Stimulated activated CD8-positive, alpha-beta memory T cell treated with anti-CD3 and anti-CD28 coated beads, Interleukin-15, amount 100 ng/mL, for 24 hours (primary cell): ENCODE data around the gene NTF3.

Experiments used
- DNase-seq: peaks from one replicate; pipeline ENCODE4 v3.0.0-alpha.2; 2020; ENCODE audit warnings: low read depth

Gene NTF3

DNA sequence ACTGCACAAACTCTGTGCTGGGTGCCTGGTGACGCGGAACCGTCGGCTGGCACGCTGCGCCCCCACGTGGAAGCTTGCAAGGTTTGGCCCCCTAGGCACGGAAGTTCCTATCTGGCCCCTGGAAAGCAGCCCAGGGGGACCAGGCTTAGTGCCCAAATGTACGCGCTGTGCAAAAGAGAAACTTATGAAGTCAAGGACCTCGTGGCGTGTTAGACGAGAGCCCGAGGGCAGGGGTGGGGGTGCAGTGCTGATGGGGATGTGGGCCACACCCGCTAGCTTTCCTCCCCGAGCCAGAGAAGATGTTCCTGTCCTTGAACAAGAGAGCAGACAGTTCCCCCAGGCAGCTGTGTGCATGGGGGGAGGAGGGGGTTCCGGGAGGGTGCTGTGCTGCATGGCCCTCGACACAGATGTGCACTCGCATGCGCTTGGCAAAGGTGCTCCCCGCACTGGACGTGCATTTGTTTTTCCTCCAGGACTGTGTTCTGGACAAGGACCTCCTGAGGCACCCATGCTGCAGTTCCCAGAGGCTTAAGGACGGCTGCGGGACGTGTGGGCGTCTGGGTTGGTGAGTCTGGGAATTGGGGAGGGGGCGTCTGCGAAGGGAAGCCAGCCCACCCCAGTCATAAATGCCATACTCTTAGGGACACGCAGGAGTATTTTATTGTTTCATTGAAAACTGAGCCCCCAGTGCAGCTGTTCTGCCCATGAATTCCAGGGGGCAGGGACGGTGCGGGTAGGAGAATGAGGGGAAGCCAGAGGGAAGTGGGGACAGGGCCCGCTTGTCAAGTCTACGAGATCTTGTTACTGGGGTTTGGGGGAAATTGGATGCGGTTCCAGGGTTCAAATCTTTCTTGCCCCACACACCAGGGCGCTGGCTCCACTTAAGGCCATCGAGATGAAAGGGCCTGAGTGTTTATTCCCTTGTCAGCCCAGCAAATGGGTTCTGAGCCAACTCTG lies 80.0 kb downstream of the NTF3 start:
- no peak for DNase-seq

DNA sequence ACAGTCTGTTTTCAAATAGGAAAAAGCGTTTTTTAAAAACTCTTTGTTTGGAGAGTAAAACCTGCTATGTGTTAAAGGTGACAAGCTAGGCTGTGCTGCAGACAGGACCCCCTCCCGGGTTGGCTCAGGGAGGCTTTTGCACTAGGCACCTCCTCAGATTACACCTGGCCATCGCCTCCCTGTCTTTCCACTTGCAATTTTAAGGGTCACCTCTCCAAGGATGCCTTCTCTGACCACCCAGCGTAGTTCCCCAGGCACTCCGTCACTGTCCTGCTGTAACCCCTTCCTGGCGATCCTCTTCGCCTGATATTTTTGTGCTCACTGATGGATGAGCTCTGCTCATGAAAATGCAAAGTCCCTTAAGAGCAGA lies 80.7 kb downstream of the NTF3 start:
- DNase-seq = no peak

DNA sequence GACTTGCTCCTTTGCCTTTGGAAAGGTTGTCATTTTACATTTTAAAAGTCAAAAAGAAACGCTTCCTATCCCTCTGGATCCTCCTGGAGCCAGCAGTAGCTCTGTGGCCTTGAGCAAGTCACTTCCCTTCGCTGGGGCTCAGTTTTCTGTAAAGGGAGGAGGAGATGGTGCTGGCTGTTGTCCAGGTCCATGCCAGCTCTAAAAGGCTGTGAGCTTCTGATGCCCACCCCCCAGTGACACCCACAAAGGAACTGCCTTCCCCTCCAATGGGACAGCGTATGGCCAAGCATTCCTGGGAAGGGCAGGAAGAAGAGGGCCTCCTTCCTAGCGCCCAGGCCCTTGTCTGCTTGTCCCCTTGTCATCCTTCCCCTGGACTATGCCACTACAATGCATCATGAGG lies 81.5 kb downstream of the NTF3 start:
- no peak for DNase-seq

DNA sequence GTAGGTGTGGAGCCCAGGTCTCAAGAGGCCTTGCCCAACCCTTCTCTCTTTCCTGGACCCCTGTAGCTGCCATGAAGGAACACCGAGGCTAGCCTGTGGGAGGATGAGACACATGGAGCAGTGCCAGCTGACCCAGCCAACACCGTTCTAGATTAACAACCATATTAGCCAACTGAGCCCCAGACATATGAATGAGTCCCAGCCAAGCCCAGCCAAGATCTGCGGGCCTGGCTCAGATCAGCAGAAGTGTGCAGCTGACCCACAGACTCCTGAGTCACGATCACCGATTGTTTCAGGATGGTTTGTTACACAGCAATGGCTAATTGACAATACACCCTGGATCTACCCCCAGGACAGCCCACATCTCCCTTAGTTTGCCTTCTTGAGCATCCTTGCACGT lies 82.1 kb downstream of the NTF3 start:
- no peak for DNase-seq

DNA sequence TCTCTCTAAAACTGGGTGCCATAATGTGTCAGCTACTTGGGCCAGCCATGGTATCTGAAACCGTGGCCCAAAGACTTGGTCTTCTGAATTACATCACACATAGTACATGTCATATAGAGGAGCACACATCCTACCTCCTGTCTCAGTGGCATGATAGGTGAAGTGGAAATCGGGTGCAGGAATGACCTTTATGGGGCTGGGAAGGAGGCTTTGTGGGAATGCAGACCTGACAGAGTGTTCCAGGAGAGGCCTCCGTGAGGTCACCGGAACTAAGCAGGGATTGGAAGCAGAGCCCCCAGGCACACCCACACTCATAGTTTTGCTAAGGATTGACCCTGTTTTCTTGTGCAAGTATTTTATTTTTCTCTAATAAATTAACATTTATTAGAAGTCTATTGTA lies 82.6 kb downstream of the NTF3 start:
- no peak for DNase-seq

DNA sequence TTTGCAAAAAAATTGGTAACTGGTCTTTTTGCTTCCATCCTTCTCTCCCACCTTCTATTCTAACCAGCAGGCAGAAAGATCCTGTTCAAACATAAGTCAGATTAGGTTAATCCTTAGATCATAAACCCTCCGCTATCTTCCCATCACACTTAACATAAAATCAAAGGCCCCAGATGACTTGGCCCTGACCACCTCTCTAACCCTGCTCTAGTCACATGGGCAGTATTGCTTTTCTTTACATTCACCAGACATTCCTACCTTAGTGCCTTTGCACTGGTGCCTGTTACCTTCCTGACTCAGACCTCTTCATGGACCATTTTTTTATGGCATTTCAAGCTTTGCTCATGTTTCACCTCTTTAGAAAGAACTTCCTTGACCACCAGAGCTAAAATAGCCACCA lies 83.5 kb downstream of the NTF3 start:
- DNase-seq = no peak

DNA sequence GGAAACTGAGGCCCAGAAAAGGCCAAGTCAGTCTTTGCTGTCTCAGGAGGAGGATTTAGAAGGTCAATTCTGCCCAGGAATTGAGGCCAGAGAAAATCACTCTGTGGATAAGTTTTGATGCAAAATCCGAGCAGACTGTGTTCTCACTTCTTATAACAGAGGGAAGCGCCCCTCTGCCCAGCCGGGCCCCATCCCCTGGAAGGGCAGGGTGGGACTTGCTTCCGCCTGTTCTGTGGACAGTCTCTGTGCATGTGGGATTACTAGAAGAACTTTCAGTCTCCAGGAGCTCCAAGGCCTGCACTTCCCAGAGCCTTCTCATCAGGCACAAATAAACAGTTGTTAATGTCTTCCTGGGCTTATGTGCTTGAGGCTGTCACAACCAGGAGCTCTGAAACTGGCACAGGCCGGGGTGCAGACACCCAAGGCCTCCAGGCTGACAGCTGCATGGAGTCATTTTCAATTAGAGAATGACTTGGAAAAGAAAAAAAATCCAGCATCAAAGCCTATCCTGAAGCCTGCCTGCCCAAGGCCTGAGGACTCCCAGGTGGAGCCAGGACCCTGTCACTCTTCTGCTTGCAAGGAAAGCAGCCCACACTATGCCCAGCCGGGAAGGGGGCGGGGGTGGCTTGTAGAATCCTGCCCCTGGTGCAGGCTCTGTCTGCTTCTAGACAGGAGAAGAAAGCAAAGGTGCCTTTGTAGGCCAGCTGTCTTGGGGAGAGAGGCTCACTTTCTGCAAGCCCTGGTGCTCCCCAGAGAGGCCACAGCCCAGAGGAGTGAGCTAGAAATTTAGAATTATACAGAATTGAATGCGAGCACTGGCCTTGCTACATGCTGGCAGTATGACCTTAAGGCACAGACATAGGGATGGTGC lies 84.7 kb downstream of the NTF3 start:
- no peak for DNase-seq

DNA sequence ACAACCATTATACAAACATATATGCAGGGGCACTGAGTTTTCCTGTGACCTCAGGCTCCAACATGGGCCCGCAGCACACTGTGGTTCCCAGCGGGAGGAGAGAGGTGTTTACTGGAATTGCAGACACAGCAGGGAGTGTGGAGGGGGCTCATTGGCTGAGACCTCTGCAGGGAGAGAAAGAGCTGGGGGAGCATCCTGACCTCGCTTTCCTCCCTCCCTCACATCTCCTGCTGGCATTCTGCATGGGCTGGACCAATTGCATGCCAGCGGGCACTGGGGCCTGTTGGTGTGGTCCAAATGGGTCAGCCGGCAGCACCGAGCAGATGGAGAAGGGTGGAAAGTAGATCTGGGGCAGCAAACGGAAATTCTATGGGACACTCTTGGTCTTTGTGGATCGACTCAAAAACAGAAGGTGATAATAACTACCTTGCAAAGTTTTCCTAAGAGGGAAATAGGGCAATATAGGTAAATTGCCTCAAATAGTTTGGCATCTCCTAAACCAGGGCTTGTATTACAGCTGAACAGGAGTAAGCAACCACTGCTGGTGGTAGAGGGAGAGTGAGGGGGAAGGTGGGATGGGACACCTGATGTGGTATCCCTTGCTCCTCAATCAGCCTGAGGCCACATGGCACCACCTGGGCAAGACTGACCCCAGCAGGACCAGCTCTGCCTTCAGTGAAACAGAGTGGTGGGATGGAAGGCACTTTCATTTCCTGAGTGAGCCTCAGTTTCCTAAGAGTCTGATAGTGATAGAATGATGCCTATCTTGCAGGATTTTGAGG lies 86.9 kb downstream of the NTF3 start:
- no peak for DNase-seq

DNA sequence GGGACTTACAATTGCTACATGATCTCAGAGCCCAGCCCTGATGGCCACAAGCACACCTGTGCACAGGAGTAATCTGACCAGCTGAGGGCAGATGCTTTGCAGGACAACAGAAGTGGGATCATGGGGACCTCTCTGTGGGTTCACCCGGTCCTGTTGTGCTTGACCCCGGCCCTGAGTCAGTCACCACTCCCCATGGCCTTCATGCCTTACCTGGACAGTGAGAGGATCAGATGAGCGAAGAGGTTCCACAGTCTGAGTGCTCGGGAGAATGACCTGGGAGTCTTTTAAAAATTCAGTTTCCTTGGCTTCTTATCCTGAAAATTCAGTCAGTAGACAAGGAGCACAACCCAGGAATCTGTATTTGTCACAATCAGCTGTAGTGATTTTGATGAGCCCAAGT lies 88.1 kb downstream of the NTF3 start:
- DNase-seq = no peak

DNA sequence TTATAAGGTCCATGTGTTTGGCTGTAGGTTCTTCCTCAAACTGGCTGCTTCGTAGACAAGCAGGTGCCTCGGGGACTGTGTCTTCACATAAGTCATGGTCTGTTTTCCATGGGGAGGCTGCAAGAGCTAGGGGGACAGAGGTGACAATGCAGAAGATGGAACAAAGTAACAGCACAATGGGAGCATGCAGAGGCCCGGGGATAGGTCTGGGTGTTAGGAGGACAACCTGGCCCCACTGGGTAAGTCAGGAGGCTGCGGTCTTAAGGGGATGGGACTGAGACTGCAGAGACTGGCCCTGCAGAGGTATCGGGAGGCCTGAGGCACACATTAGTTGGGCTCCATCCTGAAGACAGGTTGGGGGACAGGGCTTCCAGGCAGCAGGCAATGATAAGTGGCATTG lies 88.9 kb downstream of the NTF3 start:
- no peak for DNase-seq

DNA sequence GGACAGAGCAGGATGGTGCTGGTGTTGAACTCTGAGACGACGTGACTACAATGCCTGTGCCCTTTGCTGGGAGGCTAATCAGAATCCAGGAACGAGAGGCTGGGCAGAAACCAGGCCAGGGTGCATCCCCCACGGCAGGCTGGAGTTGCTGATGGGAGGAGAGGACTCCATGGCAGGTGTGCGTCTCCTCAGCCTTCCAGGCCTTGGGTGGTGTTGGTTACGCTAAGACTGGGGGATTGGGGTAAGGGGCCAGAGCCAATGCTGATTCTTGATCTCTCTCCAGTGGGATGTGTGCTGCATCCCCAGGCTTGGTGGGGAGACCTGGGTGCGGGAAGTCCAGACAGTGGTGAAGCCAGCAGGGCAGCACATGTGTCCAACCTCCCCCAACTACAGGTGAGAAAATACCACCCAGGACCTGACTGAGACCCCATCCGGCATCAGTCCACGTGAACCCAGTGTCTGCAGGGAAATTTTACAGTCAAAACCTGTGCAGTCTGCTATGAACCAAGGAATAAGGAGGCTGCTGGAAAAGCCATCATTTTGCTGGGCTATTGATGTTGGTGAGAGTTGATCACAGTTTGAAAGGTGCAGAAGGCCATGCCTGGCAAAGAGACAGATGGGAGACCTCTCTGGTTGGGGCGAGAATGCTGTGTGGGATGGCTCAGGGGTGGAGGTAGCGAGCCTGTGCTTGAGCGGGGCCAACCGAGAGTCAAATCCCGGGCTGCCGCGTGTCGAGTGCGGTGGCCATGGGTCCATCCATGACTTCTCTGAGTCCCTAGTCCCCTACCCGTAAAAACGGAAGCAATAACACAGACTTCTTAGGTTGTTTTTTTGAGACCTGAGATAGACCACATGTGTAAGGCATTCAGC lies 89.8 kb downstream of the NTF3 start:
- no peak for DNase-seq

DNA sequence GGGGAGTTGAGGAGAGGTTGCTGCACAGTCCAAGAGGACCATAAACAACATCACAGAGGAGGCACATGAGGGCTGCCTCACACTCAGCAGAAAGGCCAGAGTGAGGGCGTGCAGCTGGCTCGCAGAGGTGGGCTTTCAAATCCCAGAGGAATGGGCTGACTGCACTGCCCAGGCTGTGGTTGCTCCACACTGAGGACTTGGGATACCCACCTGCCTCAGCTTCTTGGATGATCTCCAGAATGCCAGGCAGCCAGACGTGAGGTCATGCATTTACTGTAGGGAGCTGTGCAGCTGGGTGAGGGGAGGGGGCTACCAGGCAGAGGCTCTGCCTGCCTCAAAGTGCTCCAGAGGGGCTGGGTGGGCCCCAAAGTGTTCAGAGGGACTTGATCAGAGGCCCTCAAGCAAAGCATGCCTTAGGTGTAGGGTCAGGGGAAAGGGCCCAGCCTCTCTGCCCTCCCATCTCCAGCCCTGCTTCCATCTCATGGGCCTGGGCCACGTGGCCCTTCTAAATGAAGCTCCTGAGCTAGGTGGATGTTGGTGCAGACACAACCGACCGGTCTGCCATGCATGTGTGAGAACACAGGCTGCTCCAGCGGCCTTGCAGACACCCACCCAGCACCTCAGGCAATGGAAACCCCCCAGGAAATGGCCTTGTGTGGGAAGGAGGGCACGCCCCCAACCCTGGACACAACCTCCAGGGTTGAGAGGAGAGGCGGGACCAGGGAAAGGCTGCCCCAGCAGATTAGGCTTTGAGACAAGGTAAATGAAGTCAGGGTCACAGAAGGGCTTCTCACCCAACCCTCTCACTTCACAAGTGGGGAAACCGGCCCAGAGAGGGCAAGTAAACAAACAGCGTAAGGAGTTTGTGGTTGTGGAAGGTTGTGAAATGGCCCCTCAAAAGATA lies 90.8 kb downstream of the NTF3 start:
- no peak for DNase-seq

DNA sequence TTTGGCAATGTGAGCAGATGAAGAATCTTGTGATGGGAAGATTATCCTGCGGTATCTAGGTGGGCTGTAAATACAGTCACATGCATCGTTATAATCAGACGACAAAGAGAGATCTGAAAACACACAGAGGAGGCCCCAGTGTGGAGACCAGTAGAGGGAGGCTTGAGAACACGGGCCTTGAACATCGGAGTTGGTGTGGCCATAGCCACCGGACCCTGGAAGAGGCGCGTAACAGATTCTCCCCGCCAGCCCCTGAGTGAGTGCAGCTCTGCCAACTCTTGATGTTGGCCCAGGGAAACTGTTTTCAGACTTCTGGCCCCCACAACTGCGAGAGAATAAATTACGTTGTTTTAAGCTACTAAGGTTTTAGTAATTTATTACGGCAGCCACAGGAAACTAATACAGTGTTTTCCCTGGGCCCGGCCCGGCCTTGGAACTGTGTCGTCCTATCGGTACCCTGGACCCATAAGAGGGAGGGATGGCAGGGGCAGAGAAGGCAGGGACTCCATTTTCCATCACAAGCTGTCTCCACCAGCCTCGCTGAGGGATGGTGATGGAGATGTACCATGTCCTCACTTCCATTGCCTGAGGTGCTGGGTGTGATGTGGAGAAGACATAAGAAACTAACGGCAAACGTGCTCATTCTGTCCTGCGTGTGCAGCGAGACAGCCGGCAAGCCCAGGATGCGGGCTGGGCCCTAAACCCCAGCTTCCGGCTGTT lies 91.6 kb downstream of the NTF3 start:
- no peak for DNase-seq

DNA sequence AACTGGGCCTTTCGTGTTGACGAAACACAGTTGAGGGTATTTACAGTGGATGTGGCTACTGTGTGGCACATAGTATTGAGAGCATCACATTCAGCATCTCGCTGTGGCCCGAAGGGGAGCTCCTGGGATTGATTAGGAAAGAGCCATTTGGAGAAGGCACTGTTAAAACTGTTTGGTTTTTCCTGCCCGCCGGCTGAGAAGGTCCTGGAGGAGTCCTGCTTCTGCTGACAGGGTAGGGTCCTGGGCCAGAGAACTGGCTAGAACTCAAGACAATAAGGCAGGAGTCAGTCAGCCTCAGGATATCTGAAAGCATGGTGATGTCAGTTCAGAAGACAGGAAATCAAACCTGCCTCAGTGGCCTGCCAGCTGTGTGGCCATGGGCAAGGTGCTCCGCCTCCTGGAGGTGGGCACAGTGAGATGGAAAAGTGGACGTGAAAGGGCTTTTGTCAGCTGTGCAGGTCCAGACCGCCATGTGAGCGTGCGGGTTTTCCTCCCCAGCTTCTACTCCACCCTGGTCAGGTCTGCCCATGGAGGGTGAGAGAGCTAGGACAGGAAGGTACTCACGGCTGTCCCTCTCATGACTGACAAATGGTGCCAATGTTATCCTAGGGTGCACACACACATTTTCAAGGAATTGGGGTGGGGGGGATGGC lies 92.3 kb downstream of the NTF3 start:
- no peak for DNase-seq

DNA sequence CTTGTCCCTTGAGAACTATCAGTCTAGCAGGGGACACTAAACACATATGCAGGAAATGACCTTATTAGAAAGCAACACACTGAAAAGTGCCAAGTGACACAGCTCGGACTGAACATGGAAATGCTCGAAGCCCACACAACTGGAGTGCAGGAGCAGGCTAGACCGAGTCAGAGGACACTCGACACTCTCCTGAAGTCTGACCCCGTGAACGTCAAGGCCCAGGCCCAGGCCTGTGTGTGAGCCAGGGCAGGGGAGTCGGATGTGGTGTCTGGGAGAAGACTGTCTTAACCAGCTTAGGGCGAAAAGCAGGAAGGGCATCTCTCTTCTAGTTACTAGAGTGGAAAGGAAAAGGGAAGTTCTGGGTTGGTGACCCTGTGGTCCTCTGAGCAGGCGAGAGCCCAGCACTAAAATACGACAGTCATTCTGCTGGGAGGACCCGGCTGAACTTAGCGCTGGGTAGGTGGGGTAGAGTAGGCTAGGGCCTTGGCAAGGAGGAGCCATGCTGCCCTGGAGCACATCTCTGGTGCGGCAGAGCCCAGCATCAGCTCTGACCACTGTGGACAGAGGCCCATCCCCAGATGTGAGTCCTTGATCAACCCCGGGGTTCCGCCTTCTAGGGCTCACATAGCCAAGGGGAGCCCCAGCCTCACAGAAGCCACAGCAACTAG lies 93.0 kb downstream of the NTF3 start:
- DNase-seq = no peak

DNA sequence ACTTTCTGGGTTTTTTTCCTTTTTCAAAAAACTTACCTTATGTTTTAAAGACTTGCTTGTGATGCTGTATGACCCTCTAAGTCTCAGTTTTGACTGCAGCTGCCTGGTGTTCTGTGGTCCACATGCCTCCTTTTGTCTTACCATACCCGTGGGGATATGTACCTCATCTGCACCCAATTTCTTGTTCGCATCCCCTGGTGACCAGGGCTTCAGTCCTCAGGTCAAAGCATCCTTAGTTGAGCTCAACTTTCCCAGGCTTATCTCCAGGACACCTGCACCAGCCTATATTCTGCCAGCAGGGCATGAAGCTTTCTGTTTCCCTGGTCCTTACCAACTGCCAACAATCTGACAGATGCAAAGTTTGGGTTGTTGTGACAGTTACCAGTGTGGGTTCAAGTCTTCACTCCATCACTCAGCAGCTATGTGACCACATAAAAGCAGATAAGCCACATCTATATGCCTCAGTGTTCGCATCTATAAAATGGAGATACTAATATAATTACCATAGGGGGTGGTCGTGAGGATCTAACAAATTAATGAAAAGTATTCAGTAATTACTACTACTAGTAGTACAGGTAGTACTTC lies 94.0 kb downstream of the NTF3 start:
- DNase-seq = no peak

DNA sequence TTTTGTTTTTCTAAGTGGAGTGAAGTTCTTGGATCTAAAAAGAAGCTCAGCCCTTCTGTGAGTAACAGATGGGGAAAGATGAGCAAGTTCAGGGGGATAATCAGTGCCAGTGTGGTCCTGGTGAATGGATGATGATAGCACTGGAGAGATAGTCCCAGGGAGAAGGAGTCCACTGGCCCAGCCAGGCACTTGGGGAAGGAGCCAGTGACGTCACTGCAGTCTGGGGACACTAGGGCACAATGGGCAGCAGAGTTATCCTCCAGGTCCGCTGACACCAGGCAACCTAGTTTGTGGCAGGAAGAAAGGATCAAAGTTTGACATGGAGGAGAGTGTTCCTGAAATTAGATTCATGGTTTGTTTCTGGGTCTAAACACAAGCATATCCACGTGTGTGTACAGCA lies 101.5 kb downstream of the NTF3 start:
- no peak for DNase-seq
